ENCODE results near the gene SSC4D. TPM values are rescaled to one million over a fixed set of nuclear protein-coding genes. Genes with fewer than 3 reads are reported as not detected.
A peak's percentile ranks its signal among the peaks of the same experiment; 100 is the strongest.
"Not testable (repeated sequence)": the region's sequence is repeated elsewhere in the genome, so short reads cannot be mapped to it uniquely, and the experiment has no call there.

SSC4D gene
- total RNA-seq, 2 donors from 2014 or later = 0.24 to 0.47 TPM

DNA sequence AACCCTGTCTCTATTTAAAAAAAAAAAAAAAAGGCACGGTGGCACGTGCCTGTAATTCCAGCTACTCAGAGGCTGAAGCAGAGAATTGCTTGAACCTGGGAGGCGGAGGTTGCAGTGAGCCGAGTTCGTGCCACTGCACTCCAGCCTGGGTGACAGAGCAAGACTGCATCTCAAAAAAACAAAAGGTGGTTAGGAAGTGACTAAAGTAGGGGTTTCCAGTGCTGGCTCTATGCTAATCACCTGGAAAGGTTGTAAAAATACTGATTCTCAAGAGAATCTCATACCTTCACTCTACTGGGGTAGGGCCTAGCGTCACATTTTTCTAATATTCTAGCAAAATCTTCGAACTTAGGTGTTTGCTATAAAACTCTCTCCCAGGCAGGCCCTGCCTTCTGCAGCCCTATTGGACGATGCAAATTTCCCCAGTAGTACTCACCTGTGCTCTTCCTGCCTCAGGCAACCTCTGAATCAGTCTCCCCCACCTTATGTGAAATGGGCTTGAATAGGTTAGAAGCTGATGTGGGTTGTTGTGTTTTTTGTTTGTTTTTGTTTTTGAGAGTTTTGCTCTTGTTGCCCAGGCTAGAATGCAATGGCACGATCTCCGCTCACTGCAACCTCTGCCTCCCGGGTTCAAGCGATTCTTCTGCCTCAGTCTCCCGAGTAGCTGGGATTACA lies 18.8 kb upstream of the SSC4D start:
- Mint-ChIP-seq H3K27ac (no peak overlapping the region), H3K4me3 (no peak overlapping the region), H3K4me1 (ENCODE audit: low read depth in 2 of 2) (peaks cover 0 to 10% of the 10 kb centered on the region in 2 donors), H3K36me3 (no peaks in the 10 kb centered on the region), H3K27me3 (no peaks in the 10 kb centered on the region), H3K9me3 (no peaks in the 10 kb centered on the region)
- peak; percentile 35 for DNase-seq (ENCODE audit: low spot score)
- no peak for ATAC-seq

DNA sequence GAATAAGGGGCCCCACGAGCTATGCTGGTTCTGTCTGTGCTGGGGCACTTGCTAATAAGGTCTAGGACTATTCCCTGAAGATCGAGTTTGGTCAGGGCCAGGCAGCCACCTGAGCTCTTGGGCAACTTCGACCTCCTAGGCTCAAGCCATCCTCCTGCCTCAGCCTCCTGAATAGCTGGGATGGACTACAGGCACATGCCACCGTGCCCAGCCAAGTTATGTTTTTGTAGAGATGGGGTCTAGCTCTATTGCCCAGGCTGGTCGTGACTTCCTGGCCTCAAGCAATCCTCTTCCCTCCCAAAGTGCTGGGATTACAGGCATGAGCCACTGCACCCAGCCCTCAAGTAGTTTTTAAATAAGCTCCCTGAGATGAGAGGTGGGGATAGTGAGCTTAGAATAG lies 18.1 kb upstream of the SSC4D start:
- peak; percentile 35 for DNase-seq (ENCODE audit: low spot score)
- Mint-ChIP-seq H3K4me3 (no peak overlapping the region), H3K9me3 (no peaks in the 10 kb centered on the region), H3K27me3 (no peaks in the 10 kb centered on the region), H3K36me3 (no peaks in the 10 kb centered on the region), H3K27ac (no peak overlapping the region), H3K4me1 (ENCODE audit: low read depth in 2 of 2) (peaks cover 0 to 10% of the 10 kb centered on the region in 2 donors)
- ATAC-seq = no peak

DNA sequence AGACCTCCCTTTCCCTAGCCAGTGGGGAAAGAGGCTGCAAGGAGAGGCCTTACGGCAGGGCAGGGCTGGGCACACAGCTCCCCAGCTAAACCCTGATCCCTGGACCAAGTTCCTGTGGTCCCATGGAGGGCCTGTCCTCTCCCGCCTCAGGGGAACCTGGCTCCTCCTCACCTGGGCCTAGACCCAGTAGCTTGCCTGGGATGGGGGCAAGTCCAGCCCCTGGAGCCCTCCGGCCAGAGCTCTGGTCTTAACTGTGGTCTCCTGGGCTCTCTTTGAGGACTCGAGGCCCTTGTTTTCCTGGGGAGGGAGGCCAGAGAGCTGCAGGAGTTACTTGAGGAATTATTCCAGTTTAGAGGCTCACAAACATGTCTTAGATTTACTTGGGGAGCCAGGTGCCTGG lies 16.7 kb upstream of the SSC4D start:
- ATAC-seq (no peak), DNase-seq (ENCODE audit: low spot score) (peak; percentile 18)
- Mint-ChIP-seq H3K27me3 (no peaks in the 10 kb centered on the region), H3K9me3 (no peaks in the 10 kb centered on the region), H3K36me3 (no peaks in the 10 kb centered on the region), H3K4me3 (no peak overlapping the region), H3K4me1 (ENCODE audit: low read depth in 2 of 2) (peaks cover 0 to 10% of the 10 kb centered on the region in 2 donors), H3K27ac (no peak overlapping the region)

DNA sequence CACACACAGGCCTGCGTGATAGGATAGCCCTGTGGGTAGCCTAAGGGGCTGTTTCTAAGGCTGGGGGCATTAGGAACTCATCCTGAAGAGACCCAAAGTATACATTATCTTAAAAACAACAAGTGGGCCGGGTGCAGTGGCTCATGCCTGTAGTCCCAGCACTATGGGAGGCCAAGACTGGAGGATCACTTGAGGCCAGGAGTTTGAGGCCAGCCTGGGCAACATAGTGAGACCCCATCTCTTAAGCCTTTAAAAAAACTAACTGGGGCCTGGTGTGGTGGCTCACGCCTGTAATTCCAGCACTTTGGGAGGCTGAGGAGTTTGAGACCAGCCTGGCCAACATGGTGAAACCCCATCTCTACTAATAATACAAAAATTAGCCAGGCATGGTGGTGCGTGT lies 16.1 kb upstream of the SSC4D start:
- H3K36me3 Mint-ChIP-seq, H3K27me3 Mint-ChIP-seq, H3K27ac Mint-ChIP-seq, H3K4me3 Mint-ChIP-seq, H3K9me3 Mint-ChIP-seq, ATAC-seq: not testable (repeated sequence)
- peaks cover 0 to 10% of the 10 kb centered on the region in 2 donors for H3K4me1 Mint-ChIP-seq (ENCODE audit: low read depth in 2 of 2)
- peak; percentile 41 for DNase-seq (ENCODE audit: low spot score)

- Mint-ChIP-seq H3K36me3 (no peaks in the 10 kb centered on the region), H3K27ac (no peak overlapping the region), H3K4me1 (ENCODE audit: low read depth in 2 of 2) (peaks cover 0 to 10% of the 10 kb centered on the region in 2 donors), H3K9me3 (no peaks in the 10 kb centered on the region), H3K27me3 (peaks cover 0 to under 1% of the 10 kb centered on the region in 2 donors), H3K4me3 (no peak overlapping the region)
- ATAC-seq = peak in 1 of 2 donors; percentile 41
- DNase-seq (ENCODE audit: low spot score) = peak; percentile 38
These were observed 15.7 kb upstream of the SSC4D start for GRCh38 chr7:76425156-76425555.

GRCh38 chr7:76424413-76425111 lies 15.1 kb upstream of the SSC4D start, which contains the start of gene ZP3:
Gene ZP3 (plus strand): TSS chr7:76424950. CDS start chr7:76424965, 15 bp downstream.
- peaks cover 0 to 3% of the 10 kb centered on the region in 2 donors for H3K27me3 Mint-ChIP-seq
- DNase-seq (ENCODE audit: low spot score) = peak; percentile 44
- no peak within 1 kb of the TSS for H3K27ac Mint-ChIP-seq

DNA sequence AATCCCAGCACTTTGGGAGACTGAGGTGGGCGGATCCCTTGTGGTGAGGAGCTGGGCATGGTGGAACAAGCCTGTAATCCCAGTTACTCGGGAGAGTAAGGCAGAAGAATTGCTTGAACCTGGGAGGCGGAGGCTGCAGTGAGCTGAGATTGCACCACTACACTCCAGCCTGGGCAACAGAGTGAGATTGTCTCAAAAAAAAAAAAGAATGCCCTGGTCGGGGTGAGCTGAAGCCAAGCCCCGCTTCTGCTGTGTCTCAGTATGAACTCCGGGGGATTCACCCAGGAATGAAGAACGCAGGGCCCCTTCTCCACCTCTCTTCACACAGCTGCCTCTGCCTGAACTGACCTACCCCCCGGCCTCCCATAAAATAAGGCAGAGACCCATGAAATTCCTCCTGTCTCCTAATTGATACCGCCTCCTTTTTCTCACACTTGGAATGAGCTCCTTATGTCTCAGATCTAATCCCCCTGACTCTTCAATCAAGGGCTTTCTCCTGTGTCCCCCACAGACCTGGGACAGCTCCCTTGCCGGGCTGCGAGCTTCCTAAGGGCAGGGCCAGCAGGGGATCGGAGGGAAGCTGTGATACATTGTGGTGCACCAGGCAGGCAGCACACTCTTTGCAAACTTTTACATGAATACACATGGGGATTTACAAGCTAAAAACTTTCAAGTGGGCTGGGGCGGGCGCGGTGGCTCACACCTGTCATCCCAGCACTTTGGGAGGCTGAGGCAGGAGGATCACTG lies 14.3 kb upstream of the SSC4D start:
- DNase-seq (ENCODE audit: low spot score) (peak; percentile 54), ATAC-seq (no peak)
- Mint-ChIP-seq H3K36me3 (no peaks in the 10 kb centered on the region), H3K9me3 (no peaks in the 10 kb centered on the region), H3K4me3 (no peak overlapping the region), H3K27me3 (peaks cover 0 to 6% of the 10 kb centered on the region in 2 donors), H3K27ac (no peak overlapping the region), H3K4me1 (ENCODE audit: low read depth in 2 of 2) (peaks cover 0 to 8% of the 10 kb centered on the region in 2 donors)

More at GRCh38 chr7:76424413-76425111, 15.1 kb upstream of the SSC4D start, which contains the start of gene ZP3:
- no peaks in the 10 kb centered on the region for H3K36me3 Mint-ChIP-seq
- no peak within 1 kb of the TSS for H3K4me3 Mint-ChIP-seq
- ATAC-seq = peak; percentile 39 to 57
- no peaks in the 10 kb centered on the region for H3K9me3 Mint-ChIP-seq
- peaks cover 0 to 10% of the 10 kb centered on the region in 2 donors for H3K4me1 Mint-ChIP-seq (ENCODE audit: low read depth in 2 of 2)

- not testable (repeated sequence) for DNase-seq (ENCODE audit: low spot score); H3K4me3 Mint-ChIP-seq; ATAC-seq; H3K4me1 Mint-ChIP-seq (ENCODE audit: low read depth in 2 of 2); H3K36me3 Mint-ChIP-seq; H3K9me3 Mint-ChIP-seq; H3K27me3 Mint-ChIP-seq; H3K27ac Mint-ChIP-seq
These were observed 11.6 kb upstream of the SSC4D start for GRCh38 chr7:76421097-76421496.

DNA sequence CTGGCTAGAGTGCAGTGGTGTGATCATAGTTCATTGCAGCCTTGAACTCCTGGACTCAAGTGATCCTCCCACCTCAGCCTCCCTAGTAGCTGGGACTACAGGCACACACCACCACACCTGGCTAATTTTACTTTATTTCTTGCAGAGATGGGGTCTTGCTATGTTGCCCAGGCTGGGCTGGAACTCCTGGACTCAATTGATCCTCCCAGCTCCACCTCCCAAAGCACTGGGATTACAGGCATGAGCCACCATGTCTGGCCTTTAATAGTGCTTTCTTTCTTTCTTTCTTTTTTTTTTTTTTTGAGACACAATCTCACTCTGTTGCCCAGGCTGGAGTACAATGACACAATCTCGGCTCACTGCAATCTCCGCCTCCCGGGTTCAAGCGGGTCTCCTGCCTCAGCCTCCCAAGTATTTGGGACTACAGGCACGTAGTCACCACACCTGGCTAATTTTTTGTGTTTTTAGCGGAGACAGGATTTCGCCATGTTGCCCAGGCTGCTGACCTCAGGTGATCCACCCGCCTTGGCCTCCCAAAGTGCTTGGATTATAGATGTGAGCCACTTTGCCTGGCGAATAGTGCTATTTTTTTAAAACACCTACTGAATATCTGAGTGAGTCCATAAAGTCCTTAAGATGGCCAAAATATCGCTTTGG lies 8.3 kb upstream of the SSC4D start:
- not testable (repeated sequence) for ATAC-seq; H3K4me3 Mint-ChIP-seq; H3K27me3 Mint-ChIP-seq; H3K27ac Mint-ChIP-seq; H3K9me3 Mint-ChIP-seq; H3K36me3 Mint-ChIP-seq; H3K4me1 Mint-ChIP-seq (ENCODE audit: low read depth in 2 of 2)
- DNase-seq (ENCODE audit: low spot score) = peak; percentile 18

DNA sequence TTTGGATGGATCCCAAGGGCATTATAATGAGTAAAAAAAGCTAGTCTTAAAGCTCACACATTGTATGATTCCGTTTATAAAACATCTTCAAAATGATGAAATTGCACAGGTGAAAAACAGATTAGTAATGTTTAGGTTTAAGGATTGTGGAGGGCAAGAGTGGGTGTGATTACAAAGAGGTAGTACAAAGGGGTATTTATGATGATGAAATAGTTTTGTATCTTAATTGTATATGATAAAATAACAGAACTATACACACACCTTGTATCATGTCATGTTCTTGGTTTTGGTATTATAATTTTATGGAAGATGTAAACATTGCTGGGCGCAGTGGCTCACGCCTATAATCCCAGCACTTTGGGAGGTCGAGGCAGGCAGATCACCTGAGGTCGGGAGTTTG lies 2.8 kb upstream of the SSC4D start:
- no peak for ATAC-seq
- Mint-ChIP-seq H3K4me3 (no peak overlapping the region), H3K27me3 (peaks cover 3 to 5% of the 10 kb centered on the region in 2 donors)

GRCh38 chr7:76411626-76412025 lies 2.1 kb upstream of the SSC4D start:
- no peaks in the 10 kb centered on the region for H3K9me3 Mint-ChIP-seq
- H3K27ac Mint-ChIP-seq = no peak overlapping the region
- H3K4me1 Mint-ChIP-seq (ENCODE audit: low read depth in 2 of 2) = no peaks in the 10 kb centered on the region
- DNase-seq (ENCODE audit: low spot score) (no peak), ATAC-seq (no peak)
- peaks cover 3 to 5% of the 10 kb centered on the region in 2 donors for H3K27me3 Mint-ChIP-seq
- no peak overlapping the region for H3K4me3 Mint-ChIP-seq
- no peaks in the 10 kb centered on the region for H3K36me3 Mint-ChIP-seq

More for the DNA sequence above, 2.8 kb upstream of the SSC4D start:
- Mint-ChIP-seq H3K27ac (no peak overlapping the region), H3K36me3 (no peaks in the 10 kb centered on the region), H3K4me1 (ENCODE audit: low read depth in 2 of 2) (no peaks in the 10 kb centered on the region), H3K9me3 (no peaks in the 10 kb centered on the region)
- DNase-seq (ENCODE audit: low spot score) = no peak

DNA sequence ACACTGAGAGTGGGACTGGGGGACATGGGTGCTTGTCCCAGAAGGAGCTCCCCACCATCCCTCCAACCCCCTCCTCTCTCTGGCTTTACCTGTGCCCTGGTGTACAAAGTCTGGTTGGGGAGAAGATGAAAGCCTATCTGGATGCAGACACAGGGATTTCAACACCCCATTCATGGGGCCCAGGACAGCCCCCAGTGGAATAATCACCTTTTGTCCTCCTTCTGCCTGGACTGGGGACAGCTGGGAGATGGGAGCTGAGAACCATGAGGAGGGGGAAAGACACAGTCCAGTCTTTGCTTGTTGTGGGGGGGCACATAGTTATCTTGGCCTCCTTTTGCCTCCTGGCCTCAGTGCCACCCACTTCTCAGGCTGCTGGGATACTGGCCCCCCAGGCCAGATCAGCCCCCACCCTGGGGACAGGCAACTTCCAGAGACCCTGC lies 1.4 kb downstream of the SSC4D start:
- Mint-ChIP-seq H3K36me3 (no peaks in the 10 kb centered on the region), H3K27ac (no peak overlapping the region), H3K9me3 (no peaks in the 10 kb centered on the region), H3K4me3 (no peak overlapping the region), H3K27me3 (peaks cover 3 to 5% of the 10 kb centered on the region in 2 donors), H3K4me1 (ENCODE audit: low read depth in 2 of 2) (no peaks in the 10 kb centered on the region)
- DNase-seq (ENCODE audit: low spot score) (no peak), ATAC-seq (no peak)

DNA sequence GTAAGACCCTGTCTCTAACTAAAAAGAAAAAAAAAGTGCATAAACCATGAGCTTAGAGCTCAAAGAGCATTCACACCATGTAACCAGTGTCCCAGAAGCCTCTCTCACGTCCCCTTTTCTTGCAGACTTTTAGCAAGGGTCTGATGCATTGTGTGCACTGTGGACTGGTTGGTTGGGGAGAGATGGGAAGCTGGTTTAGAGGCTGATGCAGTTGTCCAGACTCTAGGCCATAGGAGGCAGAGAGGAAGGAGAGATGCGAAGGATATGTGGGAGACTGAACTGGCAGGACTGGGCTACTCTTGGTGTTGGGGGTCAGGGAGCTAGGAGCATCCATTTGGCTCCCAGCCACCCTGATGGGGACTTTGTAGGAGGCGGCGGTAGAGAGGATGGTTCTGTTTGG lies 1.8 kb downstream of the SSC4D start:
- DNase-seq (ENCODE audit: low spot score) (no peak), ATAC-seq (no peak)
- H3K9me3 Mint-ChIP-seq = no peaks in the 10 kb centered on the region
- H3K36me3 Mint-ChIP-seq = no peaks in the 10 kb centered on the region
- H3K27me3 Mint-ChIP-seq = peaks cover 3 to 5% of the 10 kb centered on the region in 2 donors
- H3K4me1 Mint-ChIP-seq (ENCODE audit: low read depth in 2 of 2) = no peaks in the 10 kb centered on the region
- no peak overlapping the region for H3K4me3 Mint-ChIP-seq
- no peak overlapping the region for H3K27ac Mint-ChIP-seq

Measured in natural killer cell treated with Interleukin-12 subunit alpha and Interleukin-12 subunit beta and Interleukin-15 and Interleukin-18, amount 100 ng/mL, for 72 hours (primary cell).